Brain microvascular endothelial cell (primary cell): ENCODE measurements around the gene WDR27.

Source experiments
- DNase-seq: peaks from one replicate; pipeline ENCODE4 v3.0.0-alpha.2; 2020
- H3K27ac ChIP-seq: fragments of 250-450 bp; sonication (Bioruptor Pico); 2 replicates; pipeline ENCODE4 v1.5.1; 2020; ENCODE audit warnings: mild to moderate bottlenecking, moderate library complexity
- H3K27me3 ChIP-seq: fragments of 250-450 bp; sonication (Bioruptor Pico); replicated peaks from 2 replicates; pipeline ENCODE4 v1.5.1; 2020; ENCODE audit warnings: mild to moderate bottlenecking
- H3K36me3 ChIP-seq: fragments of 250-450 bp; sonication (Bioruptor Pico); replicated peaks from 2 replicates; pipeline ENCODE4 v1.5.1; 2020; ENCODE audit warnings: mild to moderate bottlenecking
- H3K4me3 ChIP-seq: 2 replicates; pipeline ENCODE4 v1.5.1; 2011; ENCODE audit warnings: low read depth, mild to moderate bottlenecking, control low read depth, low read length, moderate library complexity
- in situ Hi-C: cut with HindIII; loops from 2 replicates; pipeline ENCODE4 v1.10.0; 2017; ENCODE audit warnings: low sequenced_read_pairs, low pct_ligation_motif_present
- TF ChIP-seq, protein P1 (sequence below): IDR thresholded peaks from 2 replicates; pipeline ENCODE4 v1.5.1; 2011; ENCODE audit warnings: low read depth, mild to moderate bottlenecking, moderate library complexity, low read length, control low read depth, inconsistent platforms; ENCODE audit errors: missing control alignments

The WDR27 gene

DNA sequence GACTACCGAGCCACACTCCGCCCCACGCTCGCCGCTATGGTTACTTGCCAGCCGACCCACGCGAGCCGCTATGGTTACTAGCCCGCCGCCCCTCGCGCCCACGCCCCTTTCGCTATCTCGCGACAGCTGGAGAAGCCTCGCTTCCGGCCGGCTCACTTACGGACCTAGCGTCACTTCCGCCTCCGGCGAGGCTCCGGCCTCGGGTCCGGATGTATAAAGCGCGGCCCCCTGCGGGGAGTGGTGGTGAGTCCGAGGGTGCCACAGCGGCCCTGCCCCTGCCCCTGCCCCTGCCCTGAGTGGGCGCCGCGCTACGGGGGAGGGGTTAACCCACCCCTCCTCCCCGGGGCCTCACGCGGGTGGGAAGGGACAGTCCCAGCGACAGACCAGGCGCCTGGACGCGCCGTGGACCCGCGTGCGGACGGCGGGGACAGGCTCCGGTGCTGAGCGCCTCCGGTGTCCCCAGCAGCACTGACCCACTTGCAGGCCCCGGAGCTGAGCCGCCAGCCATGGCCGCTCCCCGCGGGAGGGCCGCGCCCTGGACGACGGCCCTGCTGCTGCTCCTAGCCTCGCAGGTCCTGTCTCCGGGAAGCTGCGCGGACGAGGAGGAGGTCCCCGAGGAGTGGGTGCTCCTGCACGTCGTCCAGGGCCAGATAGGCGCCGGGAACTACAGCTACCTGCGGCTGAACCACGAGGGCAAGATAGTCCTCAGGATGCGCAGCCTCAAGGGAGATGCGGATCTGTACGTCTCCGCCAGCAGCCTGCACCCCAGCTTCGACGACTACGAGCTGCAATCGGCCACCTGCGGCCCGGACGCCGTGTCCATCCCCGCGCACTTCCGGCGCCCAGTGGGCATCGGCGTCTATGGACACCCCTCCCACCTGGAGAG is at the start of gene WDR27, which contains the start of gene C6orf120:
Gene WDR27, minus strand, starts transcription at position 76 of the 886 bp plus-strand sequence. CDS start 13,024 bp downstream, outside the sequence.
Gene C6orf120, plus strand, starts transcription at position 173 of the 886 bp plus-strand sequence. Its CDS starts 334 bp downstream, at position 507.
- Histone ChIP-seq H3K4me3 (peak within 1 kb of the TSS; percentile 91), H3K27me3 (no peaks in the 10 kb centered on the region), H3K36me3 (peaks cover 3% of the 10 kb centered on the region), H3K27ac (peak within 1 kb of the TSS; percentile 97)
- TF ChIP-seq, protein P1, sequence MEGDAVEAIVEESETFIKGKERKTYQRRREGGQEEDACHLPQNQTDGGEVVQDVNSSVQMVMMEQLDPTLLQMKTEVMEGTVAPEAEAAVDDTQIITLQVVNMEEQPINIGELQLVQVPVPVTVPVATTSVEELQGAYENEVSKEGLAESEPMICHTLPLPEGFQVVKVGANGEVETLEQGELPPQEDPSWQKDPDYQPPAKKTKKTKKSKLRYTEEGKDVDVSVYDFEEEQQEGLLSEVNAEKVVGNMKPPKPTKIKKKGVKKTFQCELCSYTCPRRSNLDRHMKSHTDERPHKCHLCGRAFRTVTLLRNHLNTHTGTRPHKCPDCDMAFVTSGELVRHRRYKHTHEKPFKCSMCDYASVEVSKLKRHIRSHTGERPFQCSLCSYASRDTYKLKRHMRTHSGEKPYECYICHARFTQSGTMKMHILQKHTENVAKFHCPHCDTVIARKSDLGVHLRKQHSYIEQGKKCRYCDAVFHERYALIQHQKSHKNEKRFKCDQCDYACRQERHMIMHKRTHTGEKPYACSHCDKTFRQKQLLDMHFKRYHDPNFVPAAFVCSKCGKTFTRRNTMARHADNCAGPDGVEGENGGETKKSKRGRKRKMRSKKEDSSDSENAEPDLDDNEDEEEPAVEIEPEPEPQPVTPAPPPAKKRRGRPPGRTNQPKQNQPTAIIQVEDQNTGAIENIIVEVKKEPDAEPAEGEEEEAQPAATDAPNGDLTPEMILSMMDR, result no peak
- in situ Hi-C loops, result no loop called here
- peak; percentile 95 for DNase-seq

DNA sequence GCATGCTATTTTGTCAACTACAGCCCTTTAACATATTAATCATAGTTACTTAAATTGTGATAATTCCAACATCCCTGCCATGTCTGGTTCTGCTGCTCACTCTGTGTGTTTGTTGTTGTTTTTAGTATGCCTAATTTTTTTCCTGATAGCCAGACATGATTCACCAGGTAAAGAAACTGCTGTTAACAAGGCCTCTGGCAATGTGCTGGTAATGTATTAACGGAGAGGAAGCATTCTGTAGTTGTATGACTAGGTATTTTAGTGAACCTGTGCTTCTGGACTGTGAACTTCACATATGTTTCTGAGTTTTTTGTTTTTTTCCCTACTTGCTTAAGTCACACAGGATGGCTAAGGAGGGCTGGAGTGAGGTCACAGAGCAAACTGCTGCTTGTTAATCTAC is 44.7 kb upstream of the WDR27 start:
- Histone ChIP-seq H3K4me3 (no peak overlapping the region), H3K36me3 (no peaks in the 10 kb centered on the region), H3K27me3 (no peaks in the 10 kb centered on the region), H3K27ac (no peak overlapping the region)
- in situ Hi-C loops, result no loop called here
- TF ChIP-seq, protein P1, result no peak
- DNase-seq, result no peak

DNA sequence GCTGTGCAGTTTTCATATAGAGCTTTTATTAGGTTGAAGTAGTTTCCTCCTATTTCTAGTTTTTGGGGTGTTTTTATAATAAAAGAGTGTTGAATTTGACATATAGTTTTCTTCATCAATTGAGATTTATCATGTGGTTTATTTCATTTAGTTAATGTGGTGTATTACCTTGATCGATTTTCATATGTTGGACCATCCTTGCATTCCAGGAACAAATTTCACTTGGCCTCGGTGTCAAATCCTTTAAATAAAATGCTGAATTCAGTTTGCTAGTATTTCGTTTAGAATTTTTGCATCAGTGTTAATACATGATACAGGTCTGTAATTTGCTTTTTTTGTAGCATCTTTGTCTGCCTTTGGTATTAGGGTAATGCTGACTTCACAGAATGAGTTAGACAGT is 43.6 kb upstream of the WDR27 start:
- in situ Hi-C loops, result no loop called here
- Histone ChIP-seq H3K4me3 (no peak overlapping the region), H3K27me3 (no peaks in the 10 kb centered on the region), H3K27ac (no peak overlapping the region), H3K36me3 (no peaks in the 10 kb centered on the region)
- TF ChIP-seq, protein P1, result no peak
- DNase-seq, result no peak

DNA sequence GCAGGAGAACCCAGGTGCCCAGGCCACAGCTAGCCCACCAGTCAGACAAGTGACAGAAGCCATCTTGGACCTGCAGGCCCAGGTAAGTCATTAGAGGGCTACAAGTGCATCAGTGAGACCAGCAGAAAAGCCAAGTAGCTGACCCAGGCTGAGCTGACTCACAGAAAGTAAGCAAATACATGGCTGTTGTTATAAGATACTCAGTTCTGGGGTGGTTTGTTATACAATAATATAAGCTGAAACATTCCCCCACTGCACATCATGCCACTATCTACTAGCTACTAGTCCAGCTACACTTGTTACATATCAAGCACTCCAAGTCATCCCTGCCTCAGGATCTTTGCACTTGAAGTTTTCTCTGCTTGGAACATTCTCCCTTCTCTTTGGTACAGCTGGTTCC is 39.5 kb upstream of the WDR27 start:
- Histone ChIP-seq H3K36me3 (no peaks in the 10 kb centered on the region), H3K4me3 (no peak overlapping the region), H3K27me3 (no peaks in the 10 kb centered on the region), H3K27ac (no peak overlapping the region)
- TF ChIP-seq, protein P1, result no peak
- in situ Hi-C loops, result no loop called here
- DNase-seq, result peak; percentile 7

DNA sequence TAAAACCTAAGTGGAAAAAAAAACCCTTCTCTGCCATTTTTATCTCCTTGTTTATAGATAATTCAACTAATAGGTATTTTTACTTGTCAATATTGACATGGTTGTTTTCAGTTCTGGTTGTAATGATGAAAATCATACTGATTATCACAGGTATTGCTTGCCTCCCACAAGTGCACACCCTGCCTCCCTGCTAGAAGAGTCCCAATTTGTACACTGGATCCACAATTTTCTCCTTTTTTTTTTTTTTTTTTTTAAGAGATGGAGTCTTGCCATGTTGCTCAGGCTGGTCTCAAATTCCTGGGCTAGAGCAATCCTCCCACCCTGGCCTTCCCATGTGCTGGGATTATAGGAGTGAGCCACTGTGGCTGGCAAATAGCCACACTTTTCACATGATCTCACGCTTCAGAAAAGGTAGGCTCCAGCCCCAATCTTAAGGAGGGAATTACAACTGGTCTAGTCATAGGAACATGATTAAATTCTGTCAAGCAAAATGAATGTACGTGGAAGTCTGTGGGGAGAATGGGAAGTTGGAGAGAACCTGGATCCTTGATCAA is 37.2 kb upstream of the WDR27 start:
- in situ Hi-C loops, result no loop called here
- no peak for DNase-seq
- H3K36me3 ChIP-seq, result no peaks in the 10 kb centered on the region
- TF ChIP-seq, protein P1, result no peak
- peaks cover 2% of the 10 kb centered on the region for H3K27me3 ChIP-seq
- no peak overlapping the region for H3K27ac ChIP-seq
- H3K4me3 ChIP-seq, result no peak overlapping the region
